GM18861 (cell line): ENCODE data around the gene CFAP126.
A peak's percentile ranks its signal among the peaks of the same experiment; 100 is the strongest.
"Not testable (repeated sequence)": the region's sequence is repeated elsewhere in the genome, so short reads cannot be mapped to it uniquely, and the experiment has no call there.

Experiments used
- ATAC-seq: cut with Tn5 transposase; IDR thresholded peaks from one replicate; pipeline ENCODE4 v1.9.1; 2021; ENCODE audit not compliant: unreplicated experiment

Gene CFAP126, protein sequence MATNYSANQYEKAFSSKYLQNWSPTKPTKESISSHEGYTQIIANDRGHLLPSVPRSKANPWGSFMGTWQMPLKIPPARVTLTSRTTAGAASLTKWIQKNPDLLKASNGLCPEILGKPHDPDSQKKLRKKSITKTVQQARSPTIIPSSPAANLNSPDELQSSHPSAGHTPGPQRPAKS

DNA sequence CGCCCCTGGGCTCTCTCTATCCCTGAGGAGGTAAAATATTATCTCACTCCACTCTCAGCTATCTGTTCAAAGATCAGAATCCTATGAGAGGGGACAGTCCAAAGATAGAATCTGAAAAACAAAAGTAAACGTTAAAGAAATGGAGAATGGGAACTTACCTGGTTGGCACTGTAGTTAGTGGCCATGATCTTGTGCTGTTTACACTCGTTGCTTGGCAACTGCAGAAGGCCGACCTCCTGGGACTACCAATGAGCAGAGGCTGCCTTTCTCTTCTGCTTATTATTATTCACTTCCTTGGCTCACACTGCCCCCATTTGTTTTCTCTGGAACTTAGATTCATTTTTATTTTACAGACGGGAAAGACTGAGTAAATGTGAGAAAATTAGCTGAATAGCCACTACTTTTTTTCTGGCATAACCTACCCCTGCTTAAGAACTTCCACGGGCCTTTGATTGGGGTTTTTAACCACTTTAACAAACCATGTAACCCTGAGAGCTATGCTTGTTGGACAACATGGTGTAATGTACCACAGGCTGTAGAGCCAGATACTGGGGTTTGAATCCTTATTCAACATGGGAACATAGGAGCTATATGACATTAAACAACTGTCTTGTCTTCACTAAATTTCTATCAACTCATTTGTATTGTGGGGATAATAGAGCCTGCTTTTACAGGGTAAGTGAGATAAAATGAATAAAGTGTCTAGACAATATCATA, at the start of gene CFAP126:
Gene CFAP126 (minus strand): TSS at position 193 of the 717 bp plus-strand sequence. CDS start 8 bp downstream, at position 185.
- ATAC-seq, result peak; percentile 96

DNA sequence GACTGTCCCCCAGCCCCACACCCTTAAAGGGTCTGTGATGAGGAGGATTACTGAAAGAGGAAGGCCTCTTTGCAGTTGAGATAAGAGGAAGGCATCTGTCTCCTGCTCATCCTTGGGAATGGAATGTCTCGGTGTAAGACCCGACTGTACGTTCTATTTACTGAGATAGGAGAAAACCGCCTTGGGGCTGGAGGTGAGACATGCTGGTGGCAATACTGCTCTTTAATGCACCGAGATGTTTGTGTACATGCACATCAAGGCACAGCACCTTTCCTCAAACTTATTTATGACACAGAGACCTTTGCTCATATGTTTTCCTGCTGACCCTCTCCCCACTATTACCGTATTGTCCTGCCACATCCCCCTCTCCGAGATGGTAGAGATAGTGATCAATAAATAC, 45.4 kb upstream of the CFAP126 start:
- ATAC-seq, result not testable (repeated sequence)

DNA sequence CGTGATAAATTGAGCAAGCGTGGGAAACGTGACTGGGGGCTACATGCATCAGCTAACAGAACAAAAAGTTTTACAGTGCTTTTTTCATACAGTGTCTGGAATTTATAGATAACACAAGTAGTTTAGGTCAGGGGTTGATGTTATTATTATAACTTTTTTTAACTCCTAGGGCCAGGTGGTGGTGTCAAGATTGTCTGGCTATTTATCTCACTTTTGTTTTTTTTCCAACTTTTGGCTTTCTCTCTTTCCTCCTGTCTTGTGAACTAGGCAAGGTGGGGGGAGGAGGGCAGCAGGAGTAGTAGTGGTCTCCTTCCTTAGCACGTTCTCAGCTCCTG, 42.9 kb upstream of the CFAP126 start:
- ATAC-seq, result not testable (repeated sequence)

DNA sequence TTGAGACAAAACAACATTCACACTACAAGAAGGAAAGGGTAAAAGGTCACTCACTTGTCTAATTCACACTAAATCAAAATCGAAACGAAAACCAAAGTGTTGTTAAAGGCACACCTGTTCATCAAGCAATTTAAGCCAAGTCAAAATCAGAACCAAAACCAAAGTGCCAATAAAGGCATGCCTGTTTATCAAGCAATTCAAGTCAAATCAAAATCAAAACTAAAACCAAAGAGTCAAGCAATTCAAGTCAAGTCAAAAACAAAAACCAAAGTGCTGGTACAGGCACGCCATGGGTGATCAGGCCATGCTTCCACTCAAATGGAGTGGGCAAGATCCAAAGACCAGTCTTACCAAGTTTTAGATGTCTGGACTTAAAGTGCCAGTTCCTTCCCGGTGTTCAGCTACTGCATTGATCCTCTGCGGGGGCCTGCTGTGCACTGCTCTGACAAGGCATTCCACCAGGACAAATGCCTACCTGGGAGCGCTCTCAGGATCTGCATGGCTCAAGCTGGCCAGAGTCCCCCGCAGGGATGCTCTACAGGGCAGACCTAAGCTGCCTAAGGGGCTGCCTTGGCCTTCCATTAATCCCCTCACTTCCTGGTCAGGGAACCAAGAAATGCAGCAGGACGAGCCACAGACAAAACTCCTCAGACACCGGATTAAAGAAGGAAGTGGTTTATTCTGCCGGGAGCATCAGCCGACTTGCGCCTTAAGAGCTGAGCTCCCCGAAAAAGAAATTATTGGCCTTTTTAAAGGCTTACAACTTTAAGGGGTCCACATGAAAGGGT, 42.4 kb upstream of the CFAP126 start:
- ATAC-seq, result not testable (repeated sequence)

DNA sequence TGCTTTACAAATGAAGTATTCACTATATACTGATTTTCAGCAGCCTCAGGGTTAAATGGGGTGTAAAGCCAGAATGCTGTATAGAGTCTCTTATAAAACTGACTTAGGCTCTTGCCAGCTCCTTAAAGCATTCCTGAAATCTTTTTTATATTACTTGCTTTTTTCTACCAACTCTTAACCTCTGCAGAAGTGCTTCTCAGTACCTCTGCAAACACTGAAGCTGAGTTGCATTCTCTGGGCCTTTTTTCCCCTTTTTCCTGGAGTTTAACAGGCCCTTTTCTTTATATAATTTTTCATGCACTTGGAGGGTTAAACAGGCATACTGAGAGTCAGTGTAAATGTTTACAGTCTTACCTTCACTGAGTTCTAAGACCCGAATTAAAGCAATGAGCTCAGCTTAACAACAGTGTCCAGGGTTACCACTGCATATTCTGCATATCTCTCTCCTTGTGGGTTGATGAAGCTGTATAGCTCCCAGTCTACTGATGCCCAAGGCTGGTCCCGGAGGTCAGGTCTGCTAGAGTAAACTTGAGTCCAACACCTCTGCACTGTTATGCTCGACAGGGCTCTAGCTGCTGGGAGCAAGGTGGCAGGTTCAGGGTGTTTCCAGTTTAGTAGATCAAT, 40.9 kb upstream of the CFAP126 start:
- no peak for ATAC-seq

DNA sequence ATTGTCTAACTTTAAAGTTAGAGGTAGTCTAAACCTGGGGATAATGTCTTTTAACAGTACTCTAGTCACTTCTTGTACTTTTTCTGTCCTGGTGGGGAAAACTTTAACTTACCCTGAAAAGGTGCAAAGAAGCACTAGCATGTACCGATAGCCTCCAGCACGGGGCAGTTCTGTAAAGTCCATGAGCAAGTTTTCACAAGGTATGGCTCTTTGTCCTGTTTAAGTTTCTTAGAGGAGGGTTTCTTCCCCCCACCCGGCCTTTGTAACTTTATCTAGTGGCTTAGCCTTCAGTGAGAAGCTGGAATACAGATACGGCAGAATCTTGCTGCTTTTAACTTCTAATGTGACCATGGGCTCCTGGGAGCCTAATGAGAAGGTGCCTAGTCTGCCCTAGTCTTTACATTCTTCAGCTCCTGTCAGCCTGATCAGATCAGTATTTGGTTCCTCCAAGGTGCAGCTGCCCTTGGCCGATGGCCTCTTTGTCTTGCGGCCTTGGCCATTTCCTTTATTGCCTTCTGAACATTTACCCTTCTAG, 39.8 kb upstream of the CFAP126 start:
- no peak for ATAC-seq

DNA sequence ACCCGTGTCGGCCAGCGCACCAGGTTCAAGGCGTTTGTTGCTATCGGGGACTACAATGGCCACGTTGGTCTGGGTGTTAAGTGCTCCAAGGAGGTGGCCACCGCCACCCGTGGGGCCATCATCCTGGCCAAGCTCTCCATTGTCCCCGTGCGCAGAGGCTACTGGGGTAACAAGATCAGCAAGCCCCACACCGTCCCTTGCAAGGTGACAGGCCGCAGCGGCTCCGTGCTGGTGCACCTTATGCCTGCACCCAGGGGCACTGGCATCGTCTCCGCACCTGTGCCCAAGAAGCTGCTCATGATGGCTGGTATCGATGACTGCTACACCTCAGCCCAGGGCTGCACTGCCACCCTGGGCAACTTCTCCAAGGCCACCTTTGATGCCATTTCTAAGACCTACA, 38.9 kb upstream of the CFAP126 start:
- not testable (repeated sequence) for ATAC-seq

DNA sequence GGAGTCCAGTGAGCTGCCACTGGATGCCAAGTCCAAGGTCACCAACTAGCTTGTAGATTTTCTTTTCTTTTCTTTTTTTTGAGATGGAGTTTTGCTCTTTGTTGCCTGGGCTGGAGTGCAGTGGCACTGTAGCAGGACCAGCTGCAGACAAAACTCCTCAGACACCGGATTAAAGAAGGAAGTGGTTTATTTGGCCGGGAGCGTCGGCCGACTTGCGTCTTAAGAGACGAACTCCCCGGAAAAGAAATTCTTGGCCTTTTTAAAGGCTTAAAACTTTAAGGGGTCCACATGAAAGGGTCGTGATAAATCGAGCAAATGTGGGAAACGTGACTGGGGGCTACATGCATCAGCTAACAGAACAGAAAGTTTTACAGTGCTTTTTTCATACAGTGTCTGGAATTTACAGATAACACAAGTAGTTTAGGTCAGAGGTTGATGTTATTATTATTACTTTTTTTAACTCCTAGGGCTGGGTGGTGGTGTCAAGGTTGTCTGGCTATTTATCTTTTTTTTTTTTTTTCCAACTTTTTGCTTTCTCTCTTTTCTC, 36.4 kb upstream of the CFAP126 start:
- no peak for ATAC-seq

DNA sequence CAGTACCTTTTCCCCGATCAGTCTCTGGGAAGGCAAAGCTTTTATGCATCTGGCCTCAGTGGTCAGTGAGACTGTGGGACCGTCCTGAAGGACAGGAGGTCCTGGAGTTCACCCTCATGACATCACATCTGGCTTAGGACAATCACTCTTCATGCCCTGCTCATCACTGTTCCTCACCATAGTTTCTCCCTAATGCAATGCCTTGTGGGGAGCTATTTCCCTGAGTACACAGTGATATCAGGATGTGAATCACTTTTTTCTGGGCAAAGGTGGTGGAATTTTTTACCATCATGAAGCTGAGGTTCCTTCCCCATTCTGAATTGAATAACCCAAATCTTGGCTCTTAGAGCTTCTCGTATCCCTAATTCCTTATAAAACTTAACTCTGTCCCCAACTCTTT, 34.8 kb upstream of the CFAP126 start:
- ATAC-seq, result no peak

DNA sequence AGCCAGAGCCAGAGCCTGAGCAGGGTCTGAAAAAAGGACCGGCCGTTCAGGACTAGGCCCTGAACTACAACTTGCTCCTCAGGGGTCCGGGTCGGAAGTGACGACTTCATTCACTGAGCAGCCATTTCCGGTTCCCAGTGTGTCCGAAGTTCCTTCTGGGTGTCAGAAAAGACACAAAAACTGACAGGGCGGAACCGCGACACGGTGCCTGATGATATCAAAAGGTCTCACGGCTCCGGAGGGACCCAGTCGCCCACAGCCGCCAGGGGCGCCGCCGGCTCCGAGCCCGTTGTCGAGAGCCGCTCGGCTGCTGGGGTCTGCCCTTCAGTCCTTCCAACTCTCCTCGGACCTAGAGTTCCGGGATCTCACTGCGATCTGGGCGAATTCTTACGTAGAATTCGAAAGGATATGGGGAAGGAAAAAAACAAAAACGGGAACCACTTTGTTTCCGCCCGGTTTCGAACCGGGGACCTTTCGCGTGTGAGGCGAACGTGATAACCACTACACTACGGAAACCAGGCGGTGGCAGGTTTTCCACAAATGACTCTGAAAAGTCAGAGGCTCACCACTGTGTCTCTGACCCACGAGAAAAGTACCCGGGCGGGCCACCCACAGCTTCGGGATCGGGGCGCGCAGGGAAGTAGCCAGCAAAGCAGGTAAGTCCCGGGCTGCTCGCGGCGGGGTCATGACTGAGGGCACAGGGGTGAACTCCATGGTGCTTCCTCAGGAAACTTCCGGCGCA, 31.8 kb upstream of the CFAP126 start:
- peak; percentile 60 for ATAC-seq

DNA sequence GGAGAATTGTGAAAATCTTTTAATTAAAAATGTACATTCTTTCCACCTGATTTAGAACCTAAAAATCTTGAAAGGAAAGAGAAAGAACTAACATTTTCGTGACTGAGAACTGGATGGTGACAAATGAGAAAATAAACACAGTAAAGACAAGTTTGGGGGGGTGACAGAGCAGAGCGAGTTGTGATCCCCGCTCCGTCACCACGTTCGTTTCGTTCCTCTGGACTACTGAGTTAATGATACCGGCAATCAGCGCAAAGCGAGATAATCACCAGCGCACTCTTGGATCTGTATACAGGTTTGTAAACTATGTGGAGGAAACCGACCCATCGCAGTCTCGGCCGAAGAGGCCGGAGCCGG, 31.2 kb upstream of the CFAP126 start:
- ATAC-seq, result peak; percentile 2

DNA sequence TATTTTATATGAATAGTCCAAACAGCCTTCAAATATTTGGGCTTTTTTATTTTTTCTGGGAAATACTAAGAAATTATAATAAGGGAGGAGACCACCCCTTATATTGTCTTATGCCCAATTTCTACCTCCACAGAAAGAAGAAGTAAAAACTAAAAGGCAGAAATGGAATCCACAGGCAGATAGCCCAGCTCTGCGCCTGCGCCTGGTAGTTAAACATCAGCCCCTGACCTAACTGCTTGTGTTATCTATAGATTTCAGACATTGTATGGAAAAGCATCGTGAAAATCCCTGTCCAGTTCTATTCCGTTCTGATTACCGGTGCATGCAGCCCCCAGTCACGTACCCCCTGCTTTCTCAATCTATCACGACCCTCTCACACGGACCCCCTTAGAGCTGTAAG, 29.4 kb upstream of the CFAP126 start:
- not testable (repeated sequence) for ATAC-seq

DNA sequence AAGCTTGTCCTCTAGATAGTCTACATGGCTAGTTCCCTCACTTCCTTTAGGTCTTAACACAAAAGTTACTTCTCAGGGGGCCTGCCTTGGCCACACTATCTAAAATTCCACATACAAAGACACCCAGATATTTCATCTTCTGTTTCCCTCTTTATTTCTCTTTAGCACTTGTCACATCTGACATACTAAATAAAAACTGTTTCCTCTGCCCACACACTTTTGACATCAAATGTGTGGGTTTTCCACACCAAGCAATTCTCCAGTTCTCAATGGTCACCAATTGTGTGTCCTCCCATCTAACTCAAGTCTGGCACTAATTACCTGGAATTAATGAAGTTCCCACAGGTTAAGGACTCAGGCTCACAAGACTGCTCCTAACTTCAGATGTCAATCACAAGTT, 25.5 kb upstream of the CFAP126 start:
- ATAC-seq, result no peak

DNA sequence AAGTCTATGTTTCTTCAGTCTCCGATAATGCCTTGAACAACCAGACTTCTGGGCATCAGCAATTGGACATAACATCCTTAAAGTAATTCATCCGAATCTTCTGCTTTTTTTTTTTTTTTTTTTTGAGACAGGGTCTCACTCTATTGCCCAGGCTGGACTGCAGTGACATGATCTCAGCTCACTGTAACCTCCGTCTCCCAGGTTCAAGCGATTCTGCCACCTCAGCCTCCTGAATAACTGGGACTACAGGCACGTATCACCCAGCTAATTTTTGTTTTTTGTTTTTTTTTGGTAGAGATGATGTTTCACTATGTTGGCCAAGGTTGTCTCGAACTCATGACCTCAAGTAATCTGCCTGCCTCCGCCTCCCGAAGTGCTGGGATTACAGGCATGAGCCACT, 23.9 kb upstream of the CFAP126 start:
- ATAC-seq, result no peak

DNA sequence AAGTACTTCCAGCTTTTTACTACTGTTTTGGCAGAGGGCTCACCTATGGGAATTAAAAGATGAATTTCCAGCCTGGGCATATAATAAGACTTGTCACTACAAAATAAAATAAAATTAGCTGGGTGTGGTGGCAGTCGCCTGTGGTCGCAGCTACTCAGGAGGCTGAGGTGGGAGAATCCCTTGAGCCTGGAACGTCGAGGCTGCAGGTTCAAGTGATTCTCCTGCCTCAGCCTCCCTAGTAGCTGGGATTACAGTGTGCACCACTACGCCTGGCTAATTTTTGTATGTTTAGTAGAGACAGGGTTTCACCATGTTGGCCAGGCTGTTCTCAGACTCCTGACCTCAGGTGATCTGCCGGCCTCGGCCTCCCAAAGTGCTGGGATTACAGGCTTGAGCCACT, 23.5 kb upstream of the CFAP126 start:
- not testable (repeated sequence) for ATAC-seq

DNA sequence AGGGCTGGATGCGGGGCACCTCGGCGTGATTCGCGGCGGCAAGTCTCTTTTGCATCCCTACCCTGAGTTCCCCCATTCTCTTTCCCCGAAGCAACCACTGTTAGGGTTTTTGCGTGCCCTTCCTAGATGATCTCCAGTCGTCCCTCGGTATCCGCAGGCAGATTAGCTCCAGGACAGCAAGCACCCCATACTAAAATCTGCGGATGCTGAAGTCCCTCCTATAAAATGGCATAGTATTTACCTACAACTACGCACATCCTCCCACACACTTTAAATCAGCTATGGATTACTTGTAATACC, 22.8 kb upstream of the CFAP126 start:
- no peak for ATAC-seq

DNA sequence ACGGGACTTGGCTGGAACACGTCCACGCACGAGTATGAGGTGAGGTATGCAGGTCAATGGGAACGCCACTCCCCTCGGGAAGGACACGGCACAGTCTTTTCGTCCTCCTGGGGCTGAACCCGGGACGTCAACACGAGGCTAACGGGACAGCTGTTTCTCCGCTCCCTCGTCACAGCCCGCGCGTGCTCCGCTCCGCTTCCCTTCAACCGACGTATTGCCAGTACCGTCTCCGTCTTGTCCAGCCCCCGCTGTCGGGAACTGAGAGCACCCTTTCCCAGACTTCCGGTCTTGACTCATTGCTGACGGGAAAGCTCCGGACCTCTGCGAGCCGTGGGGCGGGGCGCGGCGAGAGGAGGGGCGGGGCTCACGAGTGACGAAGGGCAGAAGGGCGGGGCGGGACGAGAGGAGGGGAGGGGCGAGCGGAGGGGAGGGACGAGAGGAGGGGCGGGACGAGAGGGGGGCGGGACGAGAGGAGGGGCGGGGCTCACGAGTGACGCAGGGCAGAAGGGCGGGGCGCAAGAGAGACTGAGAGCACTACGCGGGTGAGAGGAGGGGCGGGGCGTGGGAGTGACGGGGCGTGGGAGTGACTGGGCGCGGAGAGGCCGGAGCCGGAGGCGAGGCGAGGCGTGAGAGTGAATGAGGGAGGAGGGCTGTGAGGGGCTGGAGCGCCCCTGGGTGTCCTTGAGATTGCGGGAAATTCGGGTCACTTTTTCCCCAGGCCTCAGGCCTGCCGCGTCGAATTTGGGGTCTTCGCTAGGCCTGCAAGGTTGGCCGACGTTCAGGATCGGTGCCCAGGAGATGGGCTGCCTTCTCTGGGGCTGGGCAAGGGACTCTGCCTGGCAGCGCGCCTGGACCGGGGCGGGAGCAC, 22.2 kb upstream of the CFAP126 start:
- ATAC-seq, result peak; percentile 63

DNA sequence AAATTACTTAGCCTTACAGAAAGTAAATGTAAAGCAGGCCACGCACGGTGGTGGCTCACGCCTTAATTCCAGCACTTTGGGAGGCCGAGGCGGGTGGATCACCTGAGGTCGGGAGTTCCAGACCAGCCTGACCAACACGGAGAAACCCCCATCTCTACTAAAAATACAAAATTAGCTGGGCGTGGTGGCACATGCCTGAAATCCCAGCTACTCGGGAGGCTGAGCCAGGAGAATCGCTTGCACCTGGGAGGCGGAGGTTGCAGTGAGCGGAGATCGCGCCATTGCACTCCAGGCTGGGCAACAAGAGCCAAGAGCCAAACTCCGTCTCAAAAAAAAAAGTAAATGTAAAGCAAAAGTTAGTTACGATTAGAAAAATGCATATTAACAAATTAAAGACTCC, 21.5 kb upstream of the CFAP126 start:
- not testable (repeated sequence) for ATAC-seq

DNA sequence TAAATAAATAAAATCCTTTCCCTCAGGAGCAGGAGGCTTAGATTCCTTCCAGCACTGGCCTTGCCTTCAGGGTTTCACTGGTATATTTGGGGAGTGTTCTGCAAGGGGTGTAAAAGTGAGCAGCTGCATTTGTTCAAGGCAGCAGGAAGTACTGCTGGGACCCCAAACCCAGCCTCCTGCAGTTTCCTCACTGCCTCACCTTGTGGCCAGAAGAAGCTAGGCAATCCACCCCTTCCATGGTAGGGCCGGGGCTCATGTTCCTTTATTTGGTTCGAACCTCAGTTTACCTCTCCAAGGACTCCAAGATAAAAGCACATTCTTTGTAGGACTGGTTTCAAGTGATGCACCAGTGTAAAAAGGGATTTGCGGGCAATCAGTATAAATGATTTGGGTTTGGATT, 21.0 kb upstream of the CFAP126 start:
- ATAC-seq, result no peak
